H1 (cell line): ENCODE measurements around the gene SLC25A6.

Source experiments
- CREB1 ChIP-seq: IDR thresholded peaks from 2 replicates; pipeline ENCODE4 v1.6.1; 2012; ENCODE audit warnings: inconsistent platforms
- CTBP2 ChIP-seq: IDR thresholded peaks from 2 replicates; pipeline ENCODE4 v1.7.0; 2011; ENCODE audit warnings: borderline replicate concordance, mild to moderate bottlenecking, moderate library complexity, mixed read lengths, low read length; ENCODE audit not compliant: insufficient read depth, insufficient read length
- EGR1 ChIP-seq: IDR thresholded peaks from 2 replicates; pipeline ENCODE4 v1.6.1; 2011; ENCODE audit warnings: low read depth, low read length, borderline replicate concordance
- KDM1A ChIP-seq: fragments of 200-600, 300-600 bp; sonication (generic); IDR thresholded peaks from 2 replicates; pipeline ENCODE4 v1.7.1; 2016; ENCODE audit warnings: mild to moderate bottlenecking, low read length, borderline replicate concordance
- MAFK ChIP-seq: IDR thresholded peaks from 2 replicates; pipeline ENCODE4 v1.6.1; 2012; ENCODE audit warnings: low read depth, mild to moderate bottlenecking, improper control_type of control experiment, low read length
- POLR2A ChIP-seq, 2 experiments: IDR thresholded peaks; 1 replicate in 1 of 2; 2 replicates in 1 of 2; pipeline ENCODE4 v1.6.1; 2011; ENCODE audit warnings: low read depth in 2 of 2, low read length in 2 of 2, mild to moderate bottlenecking in 2 of 2; ENCODE audit errors: control extremely low read depth in 1 of 2
- POLR2AphosphoS5 ChIP-seq: IDR thresholded peaks from 2 replicates; pipeline ENCODE4 v1.6.1; 2011; ENCODE audit warnings: low read depth, low read length
- TF ChIP-seq, protein P1 (sequence below), 3 experiments: IDR thresholded peaks; 1 replicate in 2 of 3; 2 replicates in 1 of 3; pipeline versions ENCODE4 v1.5.1 to v1.6.1; 2011; ENCODE audit warnings: low read length in 3 of 3, mild to moderate bottlenecking in 3 of 3, inconsistent platforms in 2 of 3, low read depth in 1 of 3, moderate library complexity in 1 of 3; ENCODE audit not compliant: insufficient read depth in 1 of 3; ENCODE audit errors: control extremely low read depth in 1 of 3

DNA sequence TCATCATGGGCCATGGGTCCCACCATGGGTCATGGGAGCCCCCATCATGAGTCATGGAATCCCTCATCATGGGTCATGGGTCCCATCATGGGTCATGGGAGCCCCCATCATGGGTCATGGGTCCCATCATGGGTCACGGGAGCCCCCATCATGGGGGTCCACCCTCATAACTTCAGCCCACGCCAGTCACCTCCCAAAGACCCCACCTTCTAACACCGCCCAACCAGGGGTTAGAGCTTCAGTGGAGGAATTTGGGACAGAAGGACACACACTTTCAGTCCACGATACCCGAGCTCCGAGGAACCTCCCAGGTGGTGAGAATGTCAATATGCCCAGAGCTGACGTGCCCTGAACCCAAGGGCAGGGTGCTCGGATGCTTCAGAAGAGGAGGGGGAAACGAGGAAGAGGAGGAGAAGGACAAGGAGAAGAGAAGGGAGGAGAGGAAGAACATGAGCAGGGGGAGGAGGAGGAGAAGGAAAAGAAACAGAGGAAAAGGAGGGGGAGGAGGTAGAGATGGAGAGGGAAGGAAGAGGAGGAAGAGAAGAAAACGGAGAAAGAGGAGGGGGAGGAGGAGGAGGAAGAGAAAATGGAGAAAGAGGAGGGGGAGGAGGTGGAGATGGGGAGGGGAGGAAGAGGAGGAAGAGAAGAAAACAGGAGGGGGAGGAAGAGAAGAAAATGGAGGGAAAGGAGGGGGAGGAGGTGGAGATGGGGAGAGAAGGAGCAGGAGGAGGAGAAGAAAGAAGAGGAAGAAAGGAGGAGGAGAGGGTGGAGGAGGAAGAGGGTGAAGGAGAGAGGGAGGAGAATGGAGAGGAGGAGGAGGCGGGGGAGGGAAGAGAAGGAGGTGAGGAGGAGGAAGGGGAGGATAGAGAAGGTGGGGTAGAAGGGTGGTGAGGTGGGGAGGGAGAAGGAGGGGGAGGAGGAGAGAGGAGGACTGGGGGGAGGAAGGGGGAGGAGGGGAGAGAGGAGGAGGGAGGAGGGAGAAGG is 37.6 kb downstream of the SLC25A6 start:
- TF ChIP-seq, protein P1, sequence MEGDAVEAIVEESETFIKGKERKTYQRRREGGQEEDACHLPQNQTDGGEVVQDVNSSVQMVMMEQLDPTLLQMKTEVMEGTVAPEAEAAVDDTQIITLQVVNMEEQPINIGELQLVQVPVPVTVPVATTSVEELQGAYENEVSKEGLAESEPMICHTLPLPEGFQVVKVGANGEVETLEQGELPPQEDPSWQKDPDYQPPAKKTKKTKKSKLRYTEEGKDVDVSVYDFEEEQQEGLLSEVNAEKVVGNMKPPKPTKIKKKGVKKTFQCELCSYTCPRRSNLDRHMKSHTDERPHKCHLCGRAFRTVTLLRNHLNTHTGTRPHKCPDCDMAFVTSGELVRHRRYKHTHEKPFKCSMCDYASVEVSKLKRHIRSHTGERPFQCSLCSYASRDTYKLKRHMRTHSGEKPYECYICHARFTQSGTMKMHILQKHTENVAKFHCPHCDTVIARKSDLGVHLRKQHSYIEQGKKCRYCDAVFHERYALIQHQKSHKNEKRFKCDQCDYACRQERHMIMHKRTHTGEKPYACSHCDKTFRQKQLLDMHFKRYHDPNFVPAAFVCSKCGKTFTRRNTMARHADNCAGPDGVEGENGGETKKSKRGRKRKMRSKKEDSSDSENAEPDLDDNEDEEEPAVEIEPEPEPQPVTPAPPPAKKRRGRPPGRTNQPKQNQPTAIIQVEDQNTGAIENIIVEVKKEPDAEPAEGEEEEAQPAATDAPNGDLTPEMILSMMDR (IDR thresholded peaks at IDR 0.05; ENCODE audit: control extremely low read depth in 1 of 3, insufficient read depth in 1 of 3, low read depth in 1 of 3, low read length in 3 of 3): no peak
- no peak for TF ChIP-seq KDM1A
- TF ChIP-seq MAFK: no peak
- no peak for TF ChIP-seq POLR2AphosphoS5
- no peak for TF ChIP-seq CREB1
- TF ChIP-seq CTBP2: no peak
- TF ChIP-seq EGR1: no peak
- TF ChIP-seq POLR2A (IDR thresholded peaks at IDR 0.05; ENCODE audit: control extremely low read depth in 1 of 2, low read depth in 2 of 2, low read length in 2 of 2): no peak
